ENCODE data around the gene FBXL14. TPM values are rescaled to one million over a fixed set of nuclear protein-coding genes. Genes with fewer than 3 reads are reported as not detected.
"Not testable (repeated sequence)": the region's sequence is repeated elsewhere in the genome, so short reads cannot be mapped to it uniquely, and the experiment has no call there.

FBXL14 gene
- total RNA-seq, 1 experiment from 2014 or later = 23.6 TPM

DNA sequence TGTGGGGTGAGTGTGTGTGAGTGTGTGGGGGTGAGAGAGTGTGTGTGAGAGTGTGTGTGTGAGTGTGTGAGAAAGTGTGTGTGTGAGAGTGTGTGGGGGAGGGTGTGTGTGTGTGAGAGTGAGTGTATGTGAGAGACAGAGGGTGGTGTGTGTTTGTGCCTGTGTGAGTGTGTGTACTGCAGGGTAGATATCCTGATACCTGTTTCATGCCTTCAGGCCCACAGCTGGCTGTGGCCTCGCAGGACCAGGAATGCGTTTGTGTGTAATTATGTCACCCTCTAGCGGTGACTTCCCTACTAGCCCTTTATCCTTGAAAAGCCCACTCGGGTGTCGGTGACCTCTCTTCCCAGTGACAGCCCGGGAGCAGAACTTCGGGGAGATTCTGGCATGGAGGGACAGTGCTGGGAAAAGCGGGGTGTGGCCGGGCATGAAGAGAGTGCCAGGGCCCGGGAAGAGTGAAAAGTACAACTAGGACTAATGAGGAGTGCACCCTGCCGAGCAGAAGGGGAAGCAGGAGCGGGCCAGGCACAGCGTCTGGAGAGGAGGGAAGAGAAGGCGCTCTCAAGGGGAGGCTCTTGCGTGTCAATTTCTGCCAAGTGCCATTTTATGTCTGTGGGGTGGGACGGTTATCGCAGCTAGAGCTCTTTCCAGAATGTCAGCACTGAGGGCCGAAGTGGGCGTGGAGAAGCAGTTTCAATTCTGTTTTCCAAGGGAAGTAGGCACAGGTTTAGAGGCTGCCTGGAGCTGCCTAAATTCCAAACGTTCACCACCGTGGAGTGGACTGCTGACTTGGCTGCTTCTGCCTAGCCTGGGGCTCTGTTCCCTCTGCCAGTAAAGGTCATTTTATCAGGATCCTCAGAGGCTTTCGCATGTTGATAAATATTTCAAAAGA lies 11.0 kb upstream of the FBXL14 start:
- Mint-ChIP-seq H3K4me1 (ENCODE audit: low read depth, unreplicated experiment) (peaks cover 11% of the 10 kb centered on the region), H3K27ac (ENCODE audit: unreplicated experiment) (peak overlapping the region; percentile 85), H3K27me3 (ENCODE audit: insufficient read depth, unreplicated experiment) (no peaks in the 10 kb centered on the region), H3K36me3 (ENCODE audit: insufficient read depth, unreplicated experiment) (no peaks in the 10 kb centered on the region), H3K4me3 (ENCODE audit: unreplicated experiment) (peak overlapping the region; percentile 74), H3K9me3 (ENCODE audit: unreplicated experiment) (no peaks in the 10 kb centered on the region)
- H3K4me1 ChIP-seq = peaks cover 9% of the 10 kb centered on the region
- no peaks in the 10 kb centered on the region for H3K27me3 ChIP-seq (replicated peaks; ENCODE audit: control insufficient read depth, insufficient read depth, low read length)
- H3K4me3 ChIP-seq (ENCODE audit: low read depth, low read length) = peak overlapping the region; percentile 33
- POLR2A ChIA-PET = interaction anchor here (1.9 kb wide), 1 partner anchor 10 kb away, joined by 6 read pairs; the partner anchor contains the start of gene FBXL14
- CTCF ChIA-PET = interaction anchor here (0.5 to 2.4 kb wide), 19 partner anchors 11 to 1216 kb away, joined by 3 to 16 read pairs (median 5); partner anchors contain the start of genes FBXL14, KDM5A, RAD52 and WNT5B
- BruUV-seq (replicated peaks) = TSS peak; percentile 98
- H3K36me3 ChIP-seq (ENCODE audit: control insufficient read depth, insufficient read depth, low read length) = no peaks in the 10 kb centered on the region
- intact Hi-C loops (cut with micrococcal nuclease; ENCODE audit: unreplicated experiment) = loop anchor here (1.0 kb wide), 4 partner anchors 10 to 487 kb away; partner anchors contain the start of gene WNT5B
- DNase-seq = peak; percentile 89
- TF ChIP-seq, protein P1, sequence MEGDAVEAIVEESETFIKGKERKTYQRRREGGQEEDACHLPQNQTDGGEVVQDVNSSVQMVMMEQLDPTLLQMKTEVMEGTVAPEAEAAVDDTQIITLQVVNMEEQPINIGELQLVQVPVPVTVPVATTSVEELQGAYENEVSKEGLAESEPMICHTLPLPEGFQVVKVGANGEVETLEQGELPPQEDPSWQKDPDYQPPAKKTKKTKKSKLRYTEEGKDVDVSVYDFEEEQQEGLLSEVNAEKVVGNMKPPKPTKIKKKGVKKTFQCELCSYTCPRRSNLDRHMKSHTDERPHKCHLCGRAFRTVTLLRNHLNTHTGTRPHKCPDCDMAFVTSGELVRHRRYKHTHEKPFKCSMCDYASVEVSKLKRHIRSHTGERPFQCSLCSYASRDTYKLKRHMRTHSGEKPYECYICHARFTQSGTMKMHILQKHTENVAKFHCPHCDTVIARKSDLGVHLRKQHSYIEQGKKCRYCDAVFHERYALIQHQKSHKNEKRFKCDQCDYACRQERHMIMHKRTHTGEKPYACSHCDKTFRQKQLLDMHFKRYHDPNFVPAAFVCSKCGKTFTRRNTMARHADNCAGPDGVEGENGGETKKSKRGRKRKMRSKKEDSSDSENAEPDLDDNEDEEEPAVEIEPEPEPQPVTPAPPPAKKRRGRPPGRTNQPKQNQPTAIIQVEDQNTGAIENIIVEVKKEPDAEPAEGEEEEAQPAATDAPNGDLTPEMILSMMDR (IDR thresholded peaks at IDR 0.05; ENCODE audit: insufficient read depth in 1 of 2, low read depth in 1 of 2, low read length in 1 of 2, severe bottlenecking in 1 of 2, unreplicated experiment in 1 of 2) = peak; percentile 90 to 93
- H3K9me3 ChIP-seq = no peaks in the 10 kb centered on the region

DNA sequence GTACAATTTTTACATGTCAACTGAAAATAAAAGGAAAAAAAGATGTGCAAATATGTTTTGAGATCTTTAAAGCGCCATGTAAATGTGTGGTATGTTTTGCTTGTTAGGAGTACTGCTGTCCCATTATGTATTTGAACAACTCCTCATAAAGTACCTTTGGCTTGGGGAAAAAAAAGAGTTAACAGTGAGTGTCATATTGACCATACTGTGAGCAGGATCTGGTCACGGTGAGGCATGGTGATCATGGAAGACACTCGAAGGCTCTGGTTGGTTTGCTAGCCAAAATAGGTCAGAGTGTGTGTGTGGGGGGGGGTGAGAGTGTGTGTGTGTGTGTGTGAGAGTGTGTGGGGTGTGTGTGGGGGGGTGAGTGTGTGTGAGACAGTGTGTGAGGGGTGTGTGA lies 10.1 kb upstream of the FBXL14 start:
- ChIA-PET CTCF (interaction anchor here (0.5 to 2.4 kb wide), 10 partner anchors 10 to 1215 kb away, joined by 3 to 15 read pairs (median 8); partner anchors contain the start of genes FBXL14, KDM5A and WNT5B), POLR2A (interaction anchor here (1.9 kb wide), 1 partner anchor 9 kb away, joined by 6 read pairs; the partner anchor contains the start of gene FBXL14)
- TF ChIP-seq, protein P1 (IDR thresholded peaks at IDR 0.05; ENCODE audit: insufficient read depth in 1 of 2, low read depth in 1 of 2, low read length in 1 of 2, severe bottlenecking in 1 of 2, unreplicated experiment in 1 of 2) = no peak
- Histone ChIP-seq H3K4me1 (peaks cover 9% of the 10 kb centered on the region), H3K27me3 (replicated peaks; ENCODE audit: control insufficient read depth, insufficient read depth, low read length) (no peaks in the 10 kb centered on the region), H3K36me3 (ENCODE audit: control insufficient read depth, insufficient read depth, low read length) (no peaks in the 10 kb centered on the region), H3K4me3 (ENCODE audit: low read depth, low read length) (no peak overlapping the region), H3K9me3 (no peaks in the 10 kb centered on the region)
- H3K27me3 Mint-ChIP-seq (ENCODE audit: insufficient read depth, unreplicated experiment) = no peaks in the 10 kb centered on the region
- no peak for DNase-seq
- no peaks in the 10 kb centered on the region for H3K36me3 Mint-ChIP-seq (ENCODE audit: insufficient read depth, unreplicated experiment)
- intact Hi-C loops (cut with micrococcal nuclease; ENCODE audit: unreplicated experiment) = no loop called here
- peak overlapping the region; percentile 85 for H3K27ac Mint-ChIP-seq (ENCODE audit: unreplicated experiment)
- BruUV-seq (replicated peaks) = no TSS peak
- no peaks in the 10 kb centered on the region for H3K9me3 Mint-ChIP-seq (ENCODE audit: unreplicated experiment)
- peaks cover 11% of the 10 kb centered on the region for H3K4me1 Mint-ChIP-seq (ENCODE audit: low read depth, unreplicated experiment)
- H3K4me3 Mint-ChIP-seq (ENCODE audit: unreplicated experiment) = peak overlapping the region; percentile 74

DNA sequence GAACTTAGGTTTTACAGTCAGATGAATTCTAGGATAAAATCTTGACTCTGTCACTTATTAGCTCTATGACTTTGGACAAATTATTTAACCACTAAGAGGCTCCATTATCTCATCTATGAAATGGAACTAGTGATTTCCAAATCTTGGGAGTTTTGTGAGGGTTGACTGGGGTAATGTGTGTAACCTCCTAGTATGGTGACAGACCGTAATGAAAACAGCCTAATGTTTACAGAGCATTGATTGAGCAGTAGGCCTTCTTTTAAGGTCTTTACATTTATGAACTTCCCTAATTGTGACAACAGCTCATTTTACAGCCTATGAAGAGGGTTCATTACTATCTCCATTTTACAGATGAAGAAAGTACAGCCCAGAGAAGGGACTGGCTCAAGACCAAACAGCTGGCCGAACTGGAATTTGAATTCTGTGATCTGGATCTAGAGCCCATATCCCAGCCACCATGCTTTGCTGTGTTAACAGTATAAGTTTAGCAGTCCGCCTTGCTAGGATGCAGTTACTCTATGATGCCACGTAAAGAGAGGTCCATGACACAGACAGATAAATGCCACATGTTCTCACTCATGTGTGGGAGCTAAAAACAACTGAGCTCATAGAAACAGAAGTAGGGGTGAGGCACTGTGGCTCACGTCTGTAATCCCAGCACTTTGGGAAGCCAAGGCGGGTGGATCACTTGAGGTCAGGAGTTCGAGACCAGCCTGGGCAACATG lies 9.1 kb upstream of the FBXL14 start:
- no peaks in the 10 kb centered on the region for H3K27me3 Mint-ChIP-seq (ENCODE audit: insufficient read depth, unreplicated experiment)
- no peaks in the 10 kb centered on the region for H3K36me3 Mint-ChIP-seq (ENCODE audit: insufficient read depth, unreplicated experiment)
- H3K9me3 ChIP-seq = no peaks in the 10 kb centered on the region
- no peaks in the 10 kb centered on the region for H3K9me3 Mint-ChIP-seq (ENCODE audit: unreplicated experiment)
- H3K4me1 Mint-ChIP-seq (ENCODE audit: low read depth, unreplicated experiment) = peaks cover 11% of the 10 kb centered on the region
- H3K27ac Mint-ChIP-seq (ENCODE audit: unreplicated experiment) = peak overlapping the region; percentile 85
- ChIA-PET POLR2A (interaction anchor here (0.6 to 1.0 kb wide), 3 partner anchors 10 to 486 kb away, joined by 3 to 6 read pairs (median 5); no protein-coding TSS in a partner anchor), CTCF (interaction anchor here (0.6 to 0.9 kb wide), 3 partner anchors 25 to 636 kb away, joined by 3 to 4 read pairs (median 3); no protein-coding TSS in a partner anchor)
- intact Hi-C loops (cut with micrococcal nuclease; ENCODE audit: unreplicated experiment) = no loop called here
- no peaks in the 10 kb centered on the region for H3K36me3 ChIP-seq (ENCODE audit: control insufficient read depth, insufficient read depth, low read length)
- DNase-seq = no peak
- TF ChIP-seq, protein P1 (IDR thresholded peaks at IDR 0.05; ENCODE audit: insufficient read depth in 1 of 2, low read depth in 1 of 2, low read length in 1 of 2, severe bottlenecking in 1 of 2, unreplicated experiment in 1 of 2) = no peak
- H3K27me3 ChIP-seq (replicated peaks; ENCODE audit: control insufficient read depth, insufficient read depth, low read length) = no peaks in the 10 kb centered on the region
- H3K4me1 ChIP-seq = peaks cover 9% of the 10 kb centered on the region
- H3K4me3 Mint-ChIP-seq (ENCODE audit: unreplicated experiment) = no peak overlapping the region
- no peak overlapping the region for H3K4me3 ChIP-seq (ENCODE audit: low read depth, low read length)
- BruUV-seq (replicated peaks) = no TSS peak

GRCh38 chr12:1602706-1603105 lies 8.3 kb upstream of the FBXL14 start:
- H3K36me3 Mint-ChIP-seq (ENCODE audit: insufficient read depth, unreplicated experiment); H3K27me3 ChIP-seq (replicated peaks; ENCODE audit: control insufficient read depth, insufficient read depth, low read length); H3K36me3 ChIP-seq (ENCODE audit: control insufficient read depth, insufficient read depth, low read length); H3K27ac Mint-ChIP-seq (ENCODE audit: unreplicated experiment); DNase-seq; intact Hi-C loops (cut with micrococcal nuclease; ENCODE audit: unreplicated experiment); H3K4me1 ChIP-seq; H3K4me3 Mint-ChIP-seq (ENCODE audit: unreplicated experiment); BruUV-seq (replicated peaks); H3K9me3 ChIP-seq; H3K4me3 ChIP-seq (ENCODE audit: low read depth, low read length); H3K27me3 Mint-ChIP-seq (ENCODE audit: insufficient read depth, unreplicated experiment); H3K9me3 Mint-ChIP-seq (ENCODE audit: unreplicated experiment): not testable (repeated sequence)
- ChIA-PET POLR2A (interaction anchor here (0.6 to 1.0 kb wide), 3 partner anchors 9 to 373 kb away, joined by 3 to 5 read pairs (median 3); no protein-coding TSS in a partner anchor), CTCF (interaction anchor here (0.6 to 0.9 kb wide), 2 partner anchors 24 to 485 kb away, joined by 3 to 4 read pairs; no protein-coding TSS in a partner anchor)
- peaks cover 11% of the 10 kb centered on the region for H3K4me1 Mint-ChIP-seq (ENCODE audit: low read depth, unreplicated experiment)

Measured in Caco-2 (cell line).